Right ventricle myocardium superior (tissue), 1 donor: ENCODE results near the gene KCTD5. TPM values are rescaled to one million over a fixed set of nuclear protein-coding genes. Genes with fewer than 3 reads are reported as not detected.
"Not testable (repeated sequence)": the region's sequence is repeated elsewhere in the genome, so short reads cannot be mapped to it uniquely, and the experiment has no call there.

ENCODE experiments used
- ATAC-seq: fragments of 200-7000 bp; cut with Tn5 transposase; one replicate; pipeline ENCODE4 v1.9.1; 2020; ENCODE audit warnings: mild to moderate bottlenecking; ENCODE audit not compliant: poor library complexity
- DNase-seq: peaks from one replicate; pipeline ENCODE4 v3.0.0-alpha.2; 2020
- intact Hi-C: fragments of 100-400 bp; cut with DNase I; formaldehyde crosslinking; loops from one replicate; pipeline ENCODE4 v1.11.2; 2022
- total RNA-seq: library from RNA; stranded (reverse); fragmentation: NEBNext Ultra II Directional; extraction: Animal tissue kit (Norgen Biotek cat#: 25700); gene quantifications from one replicate; pipeline ENCODE4 v1.2.1, GENCODE V29; 2021
- donor health status: DM: no; HTN: yes; CAD: no; lungs with severe emphysema.

KCTD5 gene
- total RNA-seq, 1 donor from 2014 or later: 9.8 TPM

GRCh38 chr16:2715519-2715918, 33.2 kb downstream of the KCTD5 start:
- peak; percentile 64 for ATAC-seq
- peak; percentile 77 for DNase-seq
- intact Hi-C loops: no loop called here

GRCh38 chr16:2715966-2716885, 33.9 kb downstream of the KCTD5 start:
- ATAC-seq (no peak), DNase-seq (no peak)
- intact Hi-C loops: no loop called here

- no peak for ATAC-seq
- intact Hi-C loops: no loop called here
- no peak for DNase-seq
Observed at GRCh38 chr16:2716948-2717347, 34.6 kb downstream of the KCTD5 start.

- intact Hi-C loops: no loop called here
- DNase-seq (no peak), ATAC-seq (no peak)
Observed at GRCh38 chr16:2717383-2718263, 35.3 kb downstream of the KCTD5 start.

- intact Hi-C loops: no loop called here
- peak; percentile 71 for ATAC-seq
Observed at GRCh38 chr16:2719328-2720063, 37.2 kb downstream of the KCTD5 start.

GRCh38 chr16:2720064-2720457, 37.7 kb downstream of the KCTD5 start, which contains the start of gene PRSS27:
TSS of gene PRSS27 (minus strand) at chr16:2720224. CDS start at chr16:2720160, 64 bp downstream.
- ATAC-seq: no peak
- DNase-seq: no peak
- intact Hi-C loops: no loop called here

More at GRCh38 chr16:2719328-2720063, 37.2 kb downstream of the KCTD5 start:
- DNase-seq: peak; percentile 62

GRCh38 chr16:2720719-2721633, 38.7 kb downstream of the KCTD5 start:
- DNase-seq (peak; percentile 87), ATAC-seq (peak; percentile 92)
- intact Hi-C loops: no loop called here

- intact Hi-C loops, ATAC-seq, DNase-seq: not testable (repeated sequence)
Observed at GRCh38 chr16:2721634-2722173, 39.4 kb downstream of the KCTD5 start.

- intact Hi-C loops: no loop called here
- DNase-seq (no peak), ATAC-seq (no peak)
Observed at GRCh38 chr16:2724088-2724676, 41.9 kb downstream of the KCTD5 start.

- ATAC-seq: no peak
- no peak for DNase-seq
- intact Hi-C loops: no loop called here
Observed at GRCh38 chr16:2724816-2725348, 42.6 kb downstream of the KCTD5 start.

GRCh38 chr16:2726923-2727322, 44.6 kb downstream of the KCTD5 start:
- no peak for DNase-seq
- no peak for ATAC-seq
- intact Hi-C loops: no loop called here

- intact Hi-C loops: no loop called here
- DNase-seq (no peak), ATAC-seq (no peak)
Observed at GRCh38 chr16:2728034-2728433, 45.7 kb downstream of the KCTD5 start.

GRCh38 chr16:2734844-2735515, 52.7 kb downstream of the KCTD5 start:
- intact Hi-C loops: no loop called here
- ATAC-seq: no peak
- DNase-seq: no peak

GRCh38 chr16:2736476-2737237, 54.3 kb downstream of the KCTD5 start:
- DNase-seq (peak; percentile 2), ATAC-seq (no peak)
- intact Hi-C loops: no loop called here

- intact Hi-C loops: no loop called here
- DNase-seq (peak; percentile 27), ATAC-seq (no peak)
Observed at GRCh38 chr16:2737238-2737605, 54.9 kb downstream of the KCTD5 start.
